Adrenal gland (tissue), 5 donors: ENCODE measurements around the gene DNAJB2.

Experiments used
- CTCF ChIP-seq, 6 experiments: fragments of 450-650 bp in 4 of 6; fragments of 200-600 bp in 2 of 6; sonication (generic) in 1 of 6; IDR thresholded peaks; 1 replicate in 5 of 6; 2 replicates in 1 of 6; pipeline versions ENCODE4 v1.5.1 to v1.8.0; 2016 to 2021; ENCODE audit warnings: antibody characterized with exemption in 6 of 6, mild to moderate bottlenecking in 2 of 6, moderate library complexity in 1 of 6
- POLR2A ChIP-seq, 2 donors: fragments of 450-650 bp; IDR thresholded peaks; one replicate each; pipeline ENCODE4 v1.6.1; 2017; ENCODE audit warnings: antibody characterized with exemption in 2 of 2, mild to moderate bottlenecking in 2 of 2, moderate library complexity in 1 of 2
- donor health status: DM: no; HTN: no; CAD: no.

GRCh38 chr2:219302412-219302968 is 23.3 kb downstream of the DNAJB2 start:
- no peak for TF ChIP-seq CTCF (IDR thresholded peaks at IDR 0.05)
- no peak for TF ChIP-seq POLR2A (IDR thresholded peaks at IDR 0.05)
